Left renal pelvis (tissue), 4 donors: ENCODE results near the gene SRMS. TPM values are rescaled to one million over a fixed set of nuclear protein-coding genes. Genes with fewer than 3 reads are reported as not detected.
"Not testable (repeated sequence)": the region's sequence is repeated elsewhere in the genome, so short reads cannot be mapped to it uniquely, and the experiment has no call there.

ENCODE experiments used
- DNase-seq, 4 donors: peaks; one replicate each; pipeline ENCODE4 v3.0.0-alpha.2; 2013; ENCODE audit warnings: low read depth in 4 of 4, low spot score in 3 of 4
- polyA plus RNA-seq, 4 donors: library from polyadenylated mRNA; unstranded; fragments of 120-200 nt; gene quantifications; one replicate each; pipeline ENCODE4 v1.2.1, GENCODE V29; 2013; ENCODE audit not compliant: insufficient read length in 4 of 4

The SRMS gene
- polyA plus RNA-seq, 4 donors: 0.14 to 0.26 (median 0.17) TPM; not detected in 1

DNA sequence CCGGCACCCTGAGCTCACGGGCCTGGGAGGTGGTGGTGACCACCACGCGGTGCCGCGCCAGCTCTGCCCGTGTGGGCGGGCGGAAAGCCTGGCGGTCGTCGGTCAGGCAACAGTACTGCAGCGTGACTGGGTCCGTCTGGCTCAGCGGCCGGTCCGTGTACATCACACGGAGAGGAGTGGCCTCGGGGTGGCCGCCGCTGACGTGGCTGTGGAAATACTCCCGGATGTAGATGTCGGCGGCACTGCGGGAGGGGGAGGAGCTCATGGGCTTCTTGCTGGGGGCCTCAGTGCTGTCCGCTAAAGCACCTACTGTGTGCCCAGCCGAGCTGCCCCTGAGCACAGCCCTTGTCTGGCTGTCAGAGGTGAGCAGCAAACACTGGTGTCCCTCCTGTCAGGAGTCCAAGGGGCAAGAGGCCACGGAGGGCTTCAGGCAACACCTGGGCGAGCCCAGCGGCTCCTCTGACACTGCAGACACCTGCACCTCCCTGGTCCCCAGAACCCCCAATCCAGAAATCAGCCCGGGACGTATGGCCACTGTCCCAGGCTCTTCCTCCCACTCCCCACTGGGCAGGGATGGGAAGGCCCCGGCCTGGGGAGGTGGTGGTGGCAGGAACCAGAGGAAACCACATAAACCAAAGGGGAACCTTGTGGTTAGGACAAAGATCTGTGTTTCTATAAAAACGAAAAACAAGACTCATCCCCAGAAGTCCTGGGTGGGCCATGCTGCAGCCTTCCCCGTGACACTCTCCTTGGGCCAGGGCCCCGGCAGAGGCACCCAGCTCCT lies 20.0 kb upstream of the SRMS start:
- DNase-seq: no peak

DNA sequence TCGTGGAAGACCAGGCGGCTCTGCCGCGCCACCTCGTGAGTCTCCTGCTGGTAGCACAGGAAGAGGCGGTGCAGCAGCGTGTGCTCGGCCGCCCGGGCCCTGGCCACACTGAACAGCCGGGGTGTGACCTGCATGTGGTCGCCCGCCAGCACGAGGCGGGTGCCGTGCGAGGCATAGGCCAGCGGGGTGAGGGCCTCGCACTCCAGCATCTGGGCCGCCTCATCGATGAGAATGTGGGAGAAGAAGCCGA lies 19.5 kb upstream of the SRMS start:
- no peak for DNase-seq

DNA sequence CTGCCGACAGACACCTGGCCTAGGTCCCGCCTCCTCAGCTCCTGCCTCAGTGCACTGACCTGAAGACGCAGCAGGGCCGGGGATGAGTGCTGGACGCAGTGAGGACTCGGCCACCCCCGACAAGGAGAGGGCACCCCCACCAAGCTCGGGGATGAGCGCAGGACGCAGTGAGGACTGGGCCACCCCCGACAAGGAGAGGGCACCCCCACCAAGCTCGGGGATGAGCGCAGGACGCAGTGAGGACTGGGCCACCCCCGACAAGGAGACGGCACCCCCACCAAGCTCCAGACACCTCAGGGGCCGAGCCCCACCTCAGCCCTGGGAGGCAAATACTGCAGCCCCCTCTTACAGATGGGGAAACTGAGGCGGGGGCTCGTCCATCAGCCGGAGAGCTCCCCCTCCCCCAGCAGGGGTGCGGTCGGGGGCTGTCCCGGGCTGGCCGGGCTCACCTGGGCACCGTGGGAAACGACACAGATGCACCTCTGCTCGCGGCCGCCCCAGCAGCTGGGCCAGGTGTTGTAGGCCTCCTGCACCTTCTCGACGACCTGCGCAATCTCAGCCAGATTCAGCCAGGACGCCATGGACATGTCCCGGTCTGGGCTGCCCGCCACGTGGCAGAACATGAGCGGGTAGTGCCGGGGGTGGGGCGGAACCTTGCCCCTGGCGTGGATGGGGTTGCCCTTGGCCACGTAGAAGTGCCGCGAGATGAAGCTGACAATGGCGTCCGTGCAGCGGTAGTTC lies 19.0 kb upstream of the SRMS start:
- no peak for DNase-seq

DNA sequence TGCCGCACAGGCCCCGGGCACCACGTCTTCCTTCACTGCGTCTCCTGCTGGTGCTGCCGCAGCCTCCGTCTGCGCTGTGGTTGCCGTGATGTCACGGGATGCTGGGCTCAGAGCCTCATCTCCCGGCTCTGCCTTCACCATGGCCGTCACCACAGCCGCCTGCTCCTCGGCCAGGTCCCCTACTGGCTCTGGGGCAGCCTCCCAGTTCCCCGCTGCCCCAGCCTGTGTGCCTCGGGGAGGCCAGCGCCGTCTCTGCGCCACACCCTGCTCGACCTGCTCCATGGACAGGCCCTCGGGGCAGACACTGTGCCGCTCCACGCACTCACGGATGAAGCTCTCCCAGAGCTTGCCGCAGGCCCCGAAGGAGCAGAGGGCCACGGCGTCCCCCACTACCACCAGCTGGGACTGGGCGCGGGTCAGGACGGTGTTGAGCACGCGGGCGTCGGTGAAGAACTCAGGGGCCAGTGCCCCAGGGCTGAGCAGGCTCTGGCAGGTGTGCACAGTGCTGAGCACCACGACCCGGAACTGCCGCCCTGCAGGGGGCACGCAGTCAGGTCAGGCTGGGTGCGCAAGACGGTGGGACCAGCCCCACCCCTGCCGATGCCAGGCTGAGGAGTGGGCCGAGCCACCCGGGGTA lies 18.3 kb upstream of the SRMS start:
- no peak for DNase-seq

DNA sequence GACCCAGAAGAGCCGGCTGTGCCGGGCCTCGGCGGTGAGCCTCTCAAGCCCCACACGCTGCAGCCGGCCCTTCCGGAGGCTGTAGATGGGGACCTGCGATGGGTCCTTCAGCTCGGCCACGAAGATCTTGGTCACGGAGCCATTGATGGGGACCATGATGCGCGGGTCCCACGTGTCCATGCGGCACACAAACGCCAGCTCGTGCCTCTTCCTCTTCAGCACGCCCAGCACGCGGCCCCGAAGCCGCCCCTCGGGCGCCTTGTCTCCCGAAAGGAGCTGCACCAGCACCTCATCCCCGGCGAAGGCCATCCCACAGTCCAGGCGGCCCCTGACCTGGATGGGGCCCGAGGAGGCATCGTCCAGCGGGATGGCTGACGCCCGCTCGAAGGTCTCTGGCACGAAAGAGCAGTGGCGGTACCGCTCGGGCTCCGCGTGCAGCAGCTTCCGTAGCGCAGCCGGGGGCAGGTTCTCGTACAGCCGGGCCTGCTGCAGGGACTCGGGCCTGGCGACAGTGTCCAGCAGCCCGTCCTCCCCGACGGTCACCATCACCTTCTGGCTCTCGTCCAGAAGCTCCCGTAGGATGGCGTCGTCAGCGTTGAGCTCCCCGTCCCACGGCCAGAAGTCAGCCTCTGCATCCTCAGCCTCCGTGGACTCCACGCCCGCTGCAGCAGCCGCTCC lies 17.6 kb upstream of the SRMS start:
- DNase-seq: no peak

DNA sequence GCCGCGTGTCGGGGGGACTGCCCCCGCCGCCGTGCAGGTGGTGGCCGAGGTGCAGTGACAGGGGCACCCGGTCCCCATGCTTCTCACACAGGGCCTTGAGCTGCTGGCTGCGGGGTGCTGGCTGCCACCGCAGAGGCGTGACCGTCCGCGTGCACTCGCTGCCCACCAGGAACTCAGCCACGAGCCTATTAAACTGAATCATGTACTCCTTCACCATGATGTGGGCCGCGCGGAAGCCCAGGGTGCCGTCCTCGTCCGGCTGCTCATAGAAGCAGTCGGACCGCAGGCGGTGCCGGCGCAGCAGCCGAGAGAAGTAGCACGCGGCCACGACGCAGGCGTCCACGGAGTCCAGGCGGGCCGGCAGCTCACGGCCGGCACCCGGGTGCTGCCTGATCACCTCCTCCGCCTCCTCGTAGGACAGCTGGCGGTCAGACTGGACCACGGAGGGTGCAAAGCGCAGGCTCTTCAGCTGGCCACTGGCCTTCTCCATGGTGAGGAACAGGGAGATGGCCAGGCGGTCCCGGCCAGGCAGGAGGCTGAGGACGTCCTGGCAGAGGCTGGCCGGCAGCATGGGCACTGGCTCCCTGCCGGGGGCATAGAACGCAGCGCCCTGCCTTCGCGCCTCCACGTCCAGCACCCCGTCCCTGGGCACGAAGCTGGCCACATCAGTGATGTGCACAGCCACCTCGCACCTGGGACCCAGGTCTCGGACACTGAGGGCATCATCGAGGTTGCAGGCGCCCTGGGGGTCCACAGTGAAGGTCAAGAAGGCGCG lies 16.7 kb upstream of the SRMS start:
- DNase-seq: no peak

DNA sequence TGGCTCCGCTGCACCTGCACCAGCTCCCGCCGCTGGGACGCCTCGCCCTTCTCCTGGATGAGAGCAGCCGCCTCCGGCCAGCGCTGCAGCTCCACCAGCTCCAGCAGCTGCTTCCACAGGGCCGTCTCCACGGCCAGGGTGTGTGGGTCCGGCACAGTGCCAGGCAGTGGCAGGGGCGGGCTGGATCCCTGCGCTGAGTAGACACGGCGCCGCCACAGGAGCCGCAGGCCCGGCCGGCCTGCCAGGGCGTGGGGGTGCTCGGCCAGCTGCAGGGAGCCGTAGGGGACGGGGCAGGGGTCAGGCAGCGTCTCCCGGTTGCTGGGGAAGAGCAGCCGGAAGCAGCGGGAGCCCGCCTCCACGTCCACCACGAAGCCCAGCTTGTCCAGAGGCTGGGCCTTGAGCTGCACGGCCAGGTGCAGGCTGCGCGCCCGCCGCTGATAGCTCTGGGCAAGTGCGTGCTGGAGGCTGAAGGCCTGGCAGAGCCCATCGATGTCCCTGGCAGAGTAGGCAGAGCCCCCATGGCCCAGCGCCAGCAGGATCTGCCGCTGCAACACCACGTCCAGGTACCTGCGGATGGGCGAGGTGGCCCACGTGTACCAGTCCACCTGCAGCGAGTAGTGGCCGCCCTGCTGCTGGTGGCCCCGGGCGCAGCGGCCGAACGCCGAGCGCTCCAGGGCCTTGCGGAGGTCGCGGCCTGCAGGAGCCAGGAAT lies 15.8 kb upstream of the SRMS start:
- DNase-seq: no peak

DNA sequence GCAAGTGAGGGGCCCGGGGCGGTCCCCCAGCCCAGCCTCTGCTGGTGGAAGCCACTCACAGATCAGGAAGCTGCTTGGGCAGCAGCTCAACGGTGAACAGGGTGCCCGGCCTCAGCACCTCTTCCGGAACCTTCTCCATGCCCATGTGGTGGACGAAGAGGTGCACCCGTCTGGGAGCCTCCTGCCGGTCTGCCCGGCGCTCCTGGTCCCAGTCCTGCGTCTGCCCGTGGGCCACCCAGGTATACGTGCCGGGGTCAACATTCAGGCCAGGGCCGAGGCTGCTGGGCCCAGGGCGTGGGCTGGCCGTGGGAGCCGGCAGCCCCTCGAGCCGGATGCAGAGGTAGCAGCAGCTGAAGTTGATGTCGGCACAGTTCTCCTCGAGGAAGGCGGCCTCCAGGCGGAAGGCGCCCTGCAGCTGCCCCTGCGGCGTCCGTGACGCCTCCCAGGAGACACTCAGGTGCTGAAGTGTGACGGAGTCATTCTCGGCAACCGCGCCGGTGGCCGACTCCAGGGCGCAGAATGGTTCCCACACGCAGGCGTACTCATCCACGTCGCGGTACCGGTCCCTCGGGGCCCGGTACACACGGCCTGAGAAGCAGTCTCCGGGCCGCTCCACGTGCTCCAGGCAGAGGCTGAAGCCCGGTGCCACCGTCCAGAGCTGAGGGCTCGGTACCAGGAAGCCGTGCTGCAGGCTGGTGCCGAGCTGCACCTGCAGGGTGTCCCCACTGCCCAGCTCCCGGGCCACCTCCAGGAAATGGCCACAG lies 15.1 kb upstream of the SRMS start:
- DNase-seq: no peak

DNA sequence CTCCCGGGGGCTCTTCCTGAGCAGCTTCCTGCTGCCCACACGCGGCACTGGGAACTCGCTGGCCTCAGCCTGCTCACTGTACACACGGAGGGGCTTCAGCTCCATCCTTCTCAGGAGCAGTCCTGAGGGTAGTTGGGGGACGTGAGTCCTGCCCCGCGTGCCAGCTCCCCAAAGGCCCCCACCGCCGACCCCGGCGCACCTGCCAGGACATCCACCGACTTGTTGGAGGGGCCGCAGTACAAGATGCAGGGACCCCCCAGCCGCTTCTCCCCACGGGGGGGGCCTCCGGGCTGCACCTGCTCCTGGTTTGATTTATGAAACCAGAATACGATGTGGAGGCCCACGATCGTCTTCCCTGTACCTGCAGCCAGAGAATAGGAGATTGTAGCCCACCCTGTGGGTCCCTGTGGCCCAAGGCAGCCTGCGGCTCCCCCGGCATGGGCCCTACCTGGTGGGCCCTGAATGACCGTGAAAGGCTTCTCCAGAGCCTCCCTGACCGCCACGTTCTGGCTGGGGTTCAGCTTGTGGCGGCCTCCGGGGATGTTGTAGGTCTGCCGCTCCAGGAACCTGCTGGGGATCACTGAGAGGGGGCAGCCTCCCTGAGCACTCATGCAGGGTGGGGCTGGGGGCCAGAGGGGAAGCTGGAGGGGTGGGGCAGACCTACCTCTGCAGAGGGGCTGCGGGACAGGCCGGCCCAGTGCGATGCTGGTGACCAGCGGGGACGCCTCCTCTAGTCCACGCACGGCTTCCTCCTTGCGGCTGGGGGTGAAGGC lies 14.3 kb upstream of the SRMS start:
- DNase-seq: no peak

DNA sequence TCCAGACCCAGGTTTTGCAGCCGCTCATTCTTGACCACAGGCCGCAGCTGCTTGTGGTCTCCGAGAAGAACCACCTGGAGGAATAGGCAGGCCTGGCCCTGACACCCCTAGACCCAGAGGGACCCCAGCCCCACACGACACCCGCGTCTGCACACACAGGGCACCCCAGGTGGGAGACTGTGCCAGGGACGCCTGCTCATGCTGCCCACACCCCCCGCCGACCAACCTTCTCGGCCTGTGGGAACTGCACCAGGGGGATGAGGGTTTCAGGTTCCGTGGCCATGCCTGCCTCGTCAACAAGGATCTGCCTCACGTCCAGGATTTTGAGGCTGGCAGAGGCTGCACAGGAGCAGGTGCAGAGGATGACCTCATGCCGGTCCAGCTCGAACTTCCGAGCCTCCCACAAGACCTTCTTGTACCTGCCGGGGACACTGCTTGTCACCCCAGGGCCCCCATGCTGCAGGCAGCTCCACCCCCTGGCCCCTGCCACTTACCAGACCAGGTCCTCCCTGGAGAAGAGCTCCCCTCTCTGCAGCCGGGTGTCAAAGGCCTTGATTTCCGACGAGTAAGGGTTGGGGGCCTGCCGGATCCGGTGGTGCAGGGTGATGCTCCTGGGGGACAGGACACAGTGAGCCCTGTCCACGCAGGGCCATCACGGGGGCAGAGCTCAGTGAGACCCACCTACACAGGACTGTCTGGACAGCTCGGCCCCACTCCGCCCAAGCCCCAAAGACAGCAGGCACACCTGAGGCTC lies 13.5 kb upstream of the SRMS start:
- no peak for DNase-seq

DNA sequence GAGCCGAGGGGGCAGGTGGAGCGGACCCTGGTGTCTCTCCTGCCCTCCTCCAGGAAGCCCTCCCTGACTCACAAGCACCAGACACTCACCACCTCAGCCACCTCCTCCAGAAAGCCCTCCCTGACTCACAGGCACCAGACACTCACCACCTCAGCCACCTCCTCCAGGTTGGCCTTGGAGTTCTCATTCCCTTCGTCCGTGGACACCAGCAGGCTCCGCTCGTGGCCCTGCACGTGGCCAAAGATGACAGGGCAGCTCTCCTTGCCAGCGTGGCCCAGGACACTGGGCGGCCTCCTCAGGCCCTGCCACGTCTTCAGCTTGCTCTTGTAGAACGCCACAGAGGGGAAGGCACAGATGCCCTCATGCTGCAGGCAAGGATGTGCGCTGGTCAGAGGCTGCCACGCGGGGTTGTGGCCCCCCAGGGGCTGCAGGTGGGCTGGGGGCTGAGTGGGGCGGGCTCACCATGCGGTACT lies 12.8 kb upstream of the SRMS start:
- no peak for DNase-seq

DNA sequence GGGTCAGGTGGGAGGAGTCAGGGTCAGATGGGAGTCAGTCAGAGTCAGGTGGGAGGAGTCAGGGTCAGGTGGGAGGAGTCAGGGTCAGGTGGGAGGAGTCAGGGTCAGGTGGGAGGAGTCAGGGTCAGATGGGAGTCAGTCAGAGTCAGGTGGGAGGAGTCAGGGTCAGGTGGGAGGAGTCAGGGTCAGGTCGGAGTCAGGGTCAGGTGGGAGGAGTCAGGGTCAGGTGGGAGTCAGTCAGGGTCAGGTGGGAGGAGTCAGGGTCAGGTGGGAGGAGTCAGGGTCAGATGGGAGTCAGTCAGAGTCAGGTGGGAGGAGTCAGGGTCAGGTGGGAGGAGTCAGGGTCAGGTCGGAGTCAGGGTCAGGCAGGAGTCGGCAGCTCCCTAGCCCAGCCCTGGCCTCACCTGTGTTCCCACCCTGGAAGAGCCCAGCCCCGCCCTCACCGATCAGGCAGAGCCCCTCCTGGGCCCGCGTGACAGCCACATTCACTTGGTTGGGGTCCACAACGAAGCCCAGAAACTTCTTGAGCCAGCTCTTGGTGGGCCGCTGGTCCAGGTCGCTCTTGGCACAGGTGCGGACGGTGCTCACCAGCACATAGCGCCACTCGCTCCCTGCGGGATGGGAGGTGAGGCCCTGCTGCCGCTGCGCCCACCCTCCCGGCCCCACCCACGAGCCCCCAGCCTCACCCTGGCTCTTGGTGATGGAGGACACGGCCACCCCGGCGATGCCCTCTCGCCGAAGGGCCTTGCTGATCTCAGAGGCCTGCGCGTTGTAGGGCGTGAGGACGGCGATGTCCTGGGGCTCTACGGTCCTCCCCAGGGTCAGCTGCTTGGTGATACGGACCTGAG lies 12.2 kb upstream of the SRMS start:
- DNase-seq: not testable (repeated sequence)

DNA sequence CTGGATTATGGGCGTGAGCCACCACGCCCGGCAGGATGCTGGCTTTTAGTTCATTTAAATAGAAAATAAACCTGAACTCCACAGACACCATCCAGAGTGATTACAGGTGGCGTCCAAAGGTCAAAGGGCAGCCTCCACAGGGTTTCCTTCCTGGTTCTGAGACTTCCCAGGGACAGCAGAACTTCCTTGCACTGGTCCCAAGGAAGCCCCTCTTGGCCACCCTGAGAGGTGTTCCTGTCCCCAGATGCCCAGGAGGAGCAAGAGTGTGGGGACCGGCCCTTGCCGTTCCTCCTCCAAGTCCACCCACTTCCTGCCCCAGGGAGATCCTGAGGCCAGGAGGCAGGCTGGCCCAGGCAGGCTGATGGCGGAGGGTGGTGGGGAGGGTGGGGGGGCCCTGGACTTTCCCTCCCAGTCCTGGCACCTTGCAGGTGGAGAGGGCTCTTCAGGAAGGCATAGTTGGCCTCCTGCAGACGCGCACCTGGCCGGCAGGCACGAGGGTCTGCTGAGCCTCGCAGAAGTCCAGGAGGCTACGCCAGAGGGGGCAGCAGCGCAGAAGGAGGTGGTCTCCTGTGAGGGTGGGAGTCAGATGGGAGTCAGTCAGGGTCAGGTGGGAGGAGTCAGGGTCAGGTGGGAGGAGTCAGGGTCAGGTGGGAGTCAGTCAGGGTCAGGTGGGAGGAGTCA lies 11.4 kb upstream of the SRMS start:
- DNase-seq: no peak

DNA sequence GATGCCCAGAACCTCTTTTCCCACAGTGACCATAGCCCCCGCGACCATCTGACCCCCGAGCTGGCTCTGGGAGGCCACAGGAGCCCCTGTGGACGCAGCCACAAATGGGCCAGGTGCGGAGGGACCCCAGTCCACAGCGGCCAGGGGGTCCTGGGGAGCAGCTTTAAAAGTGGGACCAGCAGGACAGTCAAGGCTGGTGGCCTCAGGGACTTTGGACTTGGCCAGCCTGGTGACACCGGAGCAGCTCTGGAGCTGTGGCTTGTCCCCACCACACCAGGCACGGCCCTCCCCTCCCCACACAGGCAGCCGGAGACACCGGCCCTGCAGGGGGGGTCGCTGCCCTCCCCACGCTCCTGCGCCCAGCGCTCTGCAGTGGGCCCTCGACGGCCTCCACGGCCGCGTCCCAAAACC lies 9.9 kb upstream of the SRMS start:
- DNase-seq: no peak

DNA sequence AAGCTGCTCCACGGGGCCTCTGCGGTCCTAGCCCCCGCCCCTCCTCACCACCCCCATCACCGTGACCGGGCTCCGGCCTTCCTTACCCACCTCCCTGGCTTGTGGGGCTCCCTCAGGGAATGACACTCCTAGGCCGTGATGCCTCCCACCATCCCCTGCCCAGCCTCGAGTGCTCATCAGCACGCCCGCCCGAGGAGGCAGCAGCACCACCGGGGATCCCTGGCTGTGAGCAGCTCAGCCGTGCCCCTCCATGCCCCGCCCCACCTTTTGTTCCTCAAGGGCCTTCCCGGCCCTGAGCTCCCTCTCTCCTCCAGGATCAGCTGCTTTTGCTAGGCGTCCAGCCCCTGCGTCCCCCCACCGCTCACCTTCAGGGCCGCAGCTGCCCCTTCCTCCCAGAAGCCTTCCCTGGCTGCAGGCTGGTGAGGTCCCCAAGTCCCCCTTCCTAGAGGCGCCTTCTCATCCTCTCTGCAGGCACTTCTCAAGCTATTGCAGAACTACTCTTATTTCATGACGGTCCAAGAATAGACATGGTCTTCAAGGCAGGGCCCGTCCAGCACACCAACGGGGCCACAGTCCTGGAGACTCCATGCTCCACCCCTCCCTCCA lies 9.4 kb upstream of the SRMS start:
- no peak for DNase-seq
